Measurements from ENCODE around the gene TCAIM. TPM values are rescaled to one million over a fixed set of nuclear protein-coding genes. Genes with fewer than 3 reads are reported as not detected.

Gene TCAIM
- total and polyA plus RNA-seq, 10 of the 15 experiments (the other 5 are each of a cell fraction or from before 2014, with no cell fraction given): 14.5 to 22.9 (median 17.8) TPM

- TF ChIP-seq, protein P1, sequence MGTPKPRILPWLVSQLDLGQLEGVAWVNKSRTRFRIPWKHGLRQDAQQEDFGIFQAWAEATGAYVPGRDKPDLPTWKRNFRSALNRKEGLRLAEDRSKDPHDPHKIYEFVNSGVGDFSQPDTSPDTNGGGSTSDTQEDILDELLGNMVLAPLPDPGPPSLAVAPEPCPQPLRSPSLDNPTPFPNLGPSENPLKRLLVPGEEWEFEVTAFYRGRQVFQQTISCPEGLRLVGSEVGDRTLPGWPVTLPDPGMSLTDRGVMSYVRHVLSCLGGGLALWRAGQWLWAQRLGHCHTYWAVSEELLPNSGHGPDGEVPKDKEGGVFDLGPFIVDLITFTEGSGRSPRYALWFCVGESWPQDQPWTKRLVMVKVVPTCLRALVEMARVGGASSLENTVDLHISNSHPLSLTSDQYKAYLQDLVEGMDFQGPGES (IDR thresholded peaks at IDR 0.05): no peak
- TF ChIP-seq ZSCAN29 (IDR thresholded peaks at IDR 0.05) (no peak), ZNF217 (IDR thresholded peaks at IDR 0.05) (no peak), KDM1A (IDR thresholded peaks at IDR 0.05; ENCODE audit: borderline replicate concordance) (no peak), PAX5 (IDR thresholded peaks at IDR 0.05; ENCODE audit: borderline replicate concordance, low read depth, low read length) (no peak), ZBED1 (IDR thresholded peaks at IDR 0.05; ENCODE audit: borderline replicate concordance) (no peak), JUND (IDR thresholded peaks at IDR 0.05; ENCODE audit: low read depth, low read length) (no peak), MEF2B (IDR thresholded peaks at IDR 0.05; ENCODE audit: partially characterized antibody, poor library complexity, severe bottlenecking) (no peak), STAT3 (IDR thresholded peaks at IDR 0.05; ENCODE audit: low read depth, low read length) (no peak)
Observed at GRCh38 chr3:44375450-44375849, 36.9 kb downstream of the TCAIM start (continued).

DNA sequence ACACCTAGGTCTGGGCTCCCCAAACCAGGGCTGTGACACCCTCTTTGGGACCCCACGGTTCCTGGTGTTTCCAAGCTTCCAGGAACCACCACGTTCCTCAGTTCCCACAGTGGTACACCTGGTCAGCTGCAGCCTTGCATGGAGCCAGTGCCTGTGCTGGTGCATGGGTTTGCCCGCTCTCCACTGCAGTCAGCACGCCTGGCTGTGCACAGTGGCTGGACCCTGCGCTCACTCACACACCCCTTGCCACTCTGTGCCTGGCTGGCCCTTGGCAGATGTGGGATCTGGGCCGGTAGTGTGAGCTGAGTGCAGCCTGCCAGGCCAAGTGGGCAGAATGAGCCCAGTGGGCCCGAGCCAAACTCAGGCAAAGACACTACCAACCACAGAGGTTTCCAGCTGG lies 48.8 kb downstream of the TCAIM start:
- ChIA-PET POLR2A (interaction anchor here (0.6 kb wide), 1 partner anchor 75 kb away, joined by 3 read pairs; no protein-coding TSS in a partner anchor), RAD21 (ENCODE audit: unreplicated experiment) (no interaction called here), CTCF (no interaction called here), SMC1A (ENCODE audit: uncharacterized antibody, unreplicated experiment) (interaction anchor here (0.5 kb wide), 1 partner anchor 146 kb away, joined by 3 read pairs; no protein-coding TSS in a partner anchor)
- TF ChIP-seq SREBF1 (IDR thresholded peaks at IDR 0.05; ENCODE audit: low read length) (no peak), PBX3 (IDR thresholded peaks at IDR 0.05; ENCODE audit: insufficient replicate concordance, low read depth, low read length) (no peak), PML (IDR thresholded peaks at IDR 0.05; ENCODE audit: low read length) (no peak), USF2 (IDR thresholded peaks at IDR 0.05; ENCODE audit: borderline replicate concordance, low read depth, low read length) (no peak), PAX8 (IDR thresholded peaks at IDR 0.05) (no peak)
- TF ChIP-seq, protein P2, sequence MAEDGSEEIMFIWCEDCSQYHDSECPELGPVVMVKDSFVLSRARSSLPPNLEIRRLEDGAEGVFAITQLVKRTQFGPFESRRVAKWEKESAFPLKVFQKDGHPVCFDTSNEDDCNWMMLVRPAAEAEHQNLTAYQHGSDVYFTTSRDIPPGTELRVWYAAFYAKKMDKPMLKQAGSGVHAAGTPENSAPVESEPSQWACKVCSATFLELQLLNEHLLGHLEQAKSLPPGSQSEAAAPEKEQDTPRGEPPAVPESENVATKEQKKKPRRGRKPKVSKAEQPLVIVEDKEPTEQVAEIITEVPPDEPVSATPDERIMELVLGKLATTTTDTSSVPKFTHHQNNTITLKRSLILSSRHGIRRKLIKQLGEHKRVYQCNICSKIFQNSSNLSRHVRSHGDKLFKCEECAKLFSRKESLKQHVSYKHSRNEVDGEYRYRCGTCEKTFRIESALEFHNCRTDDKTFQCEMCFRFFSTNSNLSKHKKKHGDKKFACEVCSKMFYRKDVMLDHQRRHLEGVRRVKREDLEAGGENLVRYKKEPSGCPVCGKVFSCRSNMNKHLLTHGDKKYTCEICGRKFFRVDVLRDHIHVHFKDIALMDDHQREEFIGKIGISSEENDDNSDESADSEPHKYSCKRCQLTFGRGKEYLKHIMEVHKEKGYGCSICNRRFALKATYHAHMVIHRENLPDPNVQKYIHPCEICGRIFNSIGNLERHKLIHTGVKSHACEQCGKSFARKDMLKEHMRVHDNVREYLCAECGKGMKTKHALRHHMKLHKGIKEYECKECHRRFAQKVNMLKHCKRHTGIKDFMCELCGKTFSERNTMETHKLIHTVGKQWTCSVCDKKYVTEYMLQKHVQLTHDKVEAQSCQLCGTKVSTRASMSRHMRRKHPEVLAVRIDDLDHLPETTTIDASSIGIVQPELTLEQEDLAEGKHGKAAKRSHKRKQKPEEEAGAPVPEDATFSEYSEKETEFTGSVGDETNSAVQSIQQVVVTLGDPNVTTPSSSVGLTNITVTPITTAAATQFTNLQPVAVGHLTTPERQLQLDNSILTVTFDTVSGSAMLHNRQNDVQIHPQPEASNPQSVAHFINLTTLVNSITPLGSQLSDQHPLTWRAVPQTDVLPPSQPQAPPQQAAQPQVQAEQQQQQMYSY (CRISPR knock-in tag; IDR thresholded peaks at IDR 0.05): no peak
- TF ChIP-seq, protein P3, sequence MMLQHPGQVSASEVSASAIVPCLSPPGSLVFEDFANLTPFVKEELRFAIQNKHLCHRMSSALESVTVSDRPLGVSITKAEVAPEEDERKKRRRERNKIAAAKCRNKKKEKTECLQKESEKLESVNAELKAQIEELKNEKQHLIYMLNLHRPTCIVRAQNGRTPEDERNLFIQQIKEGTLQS (IDR thresholded peaks at IDR 0.05; ENCODE audit: borderline replicate concordance, extremely low read depth, low read depth, low read length): no peak
- 87% methylated on average over 7 of the region's 7 CpGs for WGBS (ENCODE audit: insufficient coverage, insufficient replicate concordance, low lambda C conversion rate, missing lambda C conversion rate)
- in situ Hi-C loops (cut with MboI): no loop called here
- ATAC-seq (no peak), FAIRE-seq (no peak), DNase-seq (ENCODE audit: low read depth, low spot score) (no peak)
- Histone ChIP-seq H2AFZ (ENCODE audit: control insufficient read depth, low read depth, low read length) (no peak overlapping the region), H3K27ac (ENCODE audit: control insufficient read depth, insufficient read depth) (no peak overlapping the region), H3K4me3 (no peak overlapping the region), H3K9ac (ENCODE audit: control insufficient read depth, insufficient read depth, low read length) (no peak overlapping the region), H3K4me2 (ENCODE audit: control insufficient read depth, insufficient read depth) (no peak overlapping the region), H3K27me3 (replicated peaks in 1 of 2; ENCODE audit: control insufficient read depth in 2 of 2, insufficient read depth in 2 of 2, low read length in 1 of 2) (no peaks in the 10 kb centered on the region), H3K79me2 (ENCODE audit: control insufficient read depth, insufficient read depth, low read length) (no peaks in the 10 kb centered on the region), H3K9me3 (replicated peaks; ENCODE audit: control insufficient read depth, insufficient read depth, low read length) (peaks cover 3% of the 10 kb centered on the region; the same call in 2 of the 3 replicates), H4K20me1 (ENCODE audit: control insufficient read depth, insufficient read depth) (no peaks in the 10 kb centered on the region), H3K4me1 (ENCODE audit: control insufficient read depth, insufficient read depth, low read length) (no peaks in the 10 kb centered on the region), H3K36me3 (ENCODE audit: control insufficient read depth in 2 of 2, insufficient read depth in 2 of 2, low read length in 1 of 2) (no peaks in the 10 kb centered on the region)
- BruUV-seq (replicated peaks): no TSS peak
- intact Hi-C loops (cut with micrococcal nuclease; ENCODE audit: unreplicated experiment): no loop called here

Data from GM12878 (cell line).